Measurements from ENCODE around the gene KIRREL2.
A peak's percentile ranks its signal among the peaks of the same experiment; 100 is the strongest.

Gene KIRREL2

DNA sequence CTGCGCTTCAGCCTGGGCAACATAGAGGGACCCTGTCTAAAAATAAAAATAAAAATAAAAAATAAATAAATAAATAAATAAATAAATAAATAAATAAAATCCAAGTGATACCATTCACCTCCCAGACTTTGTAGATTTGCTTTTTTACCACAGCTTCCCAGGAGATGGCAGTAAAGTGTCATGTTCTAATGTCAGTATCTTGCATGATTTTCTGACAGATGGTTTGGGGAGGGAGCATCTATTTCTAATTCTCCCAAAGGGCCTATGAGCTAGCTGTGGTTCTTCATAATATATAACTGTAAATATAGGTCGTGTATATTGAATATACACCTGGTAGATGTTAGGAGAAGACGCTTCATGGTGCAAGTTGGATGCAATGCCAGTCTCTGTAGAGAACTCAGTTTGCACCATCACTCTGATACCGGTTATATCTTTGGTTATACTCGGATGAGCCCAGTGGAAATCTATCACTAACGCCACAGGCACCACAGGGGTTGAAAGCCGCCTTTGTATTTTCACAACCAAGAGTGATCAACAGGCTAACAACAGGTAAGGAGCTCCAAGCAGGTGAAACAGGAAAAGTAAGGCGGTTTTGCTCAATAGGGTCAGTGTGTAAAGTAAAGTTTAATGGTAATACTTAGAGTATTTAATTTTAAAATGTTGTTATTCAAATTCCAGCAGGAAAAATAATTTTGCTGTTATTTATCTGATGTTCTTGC lies 25.6 kb downstream of the KIRREL2 start (continued):
- TF ChIP-seq ZBTB17 (tag by site-specific recombination; IDR thresholded peaks at IDR 0.05) (no peak), OSR2 (tag by site-specific recombination; IDR thresholded peaks at IDR 0.05) (no peak), ZNF571 (tag by site-specific recombination; IDR thresholded peaks at IDR 0.05) (no peak), ZNF140 (tag by site-specific recombination; IDR thresholded peaks at IDR 0.05) (peak; percentile 100), ZBTB21 (tag by site-specific recombination; IDR thresholded peaks at IDR 0.05) (peak; percentile 96), ZNF335 (tag by site-specific recombination; conservative IDR thresholded peaks at IDR 0.05) (peak; percentile 50; the same call in 1 of the 2 replicates), ZNF311 (tag by site-specific recombination; IDR thresholded peaks at IDR 0.05; ENCODE audit: borderline replicate concordance) (no peak), ZNF138 (tag by site-specific recombination; IDR thresholded peaks at IDR 0.05; ENCODE audit: borderline replicate concordance) (peak; percentile 100), ZNF354C (tag by site-specific recombination; IDR thresholded peaks at IDR 0.05; ENCODE audit: borderline replicate concordance, low read depth) (peak; percentile 100), ZNF404 (tag by site-specific recombination; IDR thresholded peaks at IDR 0.05) (peak; percentile 100), RBAK (tag by site-specific recombination; IDR thresholded peaks at IDR 0.05) (peak; percentile 95), WT1 (tag by site-specific recombination; IDR thresholded peaks at IDR 0.05) (peak; percentile 79), GLIS2 (tag by site-specific recombination; IDR thresholded peaks at IDR 0.05) (no peak), ZNF600 (tag by site-specific recombination; IDR thresholded peaks at IDR 0.05) (no peak), ZNF654 (tag by site-specific recombination; IDR thresholded peaks at IDR 0.05; ENCODE audit: low read depth) (peak; percentile 100), ZFP69B (tag by site-specific recombination; IDR thresholded peaks at IDR 0.05) (no peak), ZNF791 (tag by site-specific recombination; IDR thresholded peaks at IDR 0.05) (peak; percentile 95), ZNF302 (tag by site-specific recombination; IDR thresholded peaks at IDR 0.05; ENCODE audit: low read depth) (peak; percentile 82; the same call in 1 of the 2 replicates)
- TF ChIP-seq, protein P1, sequence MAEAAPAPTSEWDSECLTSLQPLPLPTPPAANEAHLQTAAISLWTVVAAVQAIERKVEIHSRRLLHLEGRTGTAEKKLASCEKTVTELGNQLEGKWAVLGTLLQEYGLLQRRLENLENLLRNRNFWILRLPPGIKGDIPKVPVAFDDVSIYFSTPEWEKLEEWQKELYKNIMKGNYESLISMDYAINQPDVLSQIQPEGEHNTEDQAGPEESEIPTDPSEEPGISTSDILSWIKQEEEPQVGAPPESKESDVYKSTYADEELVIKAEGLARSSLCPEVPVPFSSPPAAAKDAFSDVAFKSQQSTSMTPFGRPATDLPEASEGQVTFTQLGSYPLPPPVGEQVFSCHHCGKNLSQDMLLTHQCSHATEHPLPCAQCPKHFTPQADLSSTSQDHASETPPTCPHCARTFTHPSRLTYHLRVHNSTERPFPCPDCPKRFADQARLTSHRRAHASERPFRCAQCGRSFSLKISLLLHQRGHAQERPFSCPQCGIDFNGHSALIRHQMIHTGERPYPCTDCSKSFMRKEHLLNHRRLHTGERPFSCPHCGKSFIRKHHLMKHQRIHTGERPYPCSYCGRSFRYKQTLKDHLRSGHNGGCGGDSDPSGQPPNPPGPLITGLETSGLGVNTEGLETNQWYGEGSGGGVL (tag by site-specific recombination; IDR thresholded peaks at IDR 0.05): no peak
- TF ChIP-seq, protein P2, sequence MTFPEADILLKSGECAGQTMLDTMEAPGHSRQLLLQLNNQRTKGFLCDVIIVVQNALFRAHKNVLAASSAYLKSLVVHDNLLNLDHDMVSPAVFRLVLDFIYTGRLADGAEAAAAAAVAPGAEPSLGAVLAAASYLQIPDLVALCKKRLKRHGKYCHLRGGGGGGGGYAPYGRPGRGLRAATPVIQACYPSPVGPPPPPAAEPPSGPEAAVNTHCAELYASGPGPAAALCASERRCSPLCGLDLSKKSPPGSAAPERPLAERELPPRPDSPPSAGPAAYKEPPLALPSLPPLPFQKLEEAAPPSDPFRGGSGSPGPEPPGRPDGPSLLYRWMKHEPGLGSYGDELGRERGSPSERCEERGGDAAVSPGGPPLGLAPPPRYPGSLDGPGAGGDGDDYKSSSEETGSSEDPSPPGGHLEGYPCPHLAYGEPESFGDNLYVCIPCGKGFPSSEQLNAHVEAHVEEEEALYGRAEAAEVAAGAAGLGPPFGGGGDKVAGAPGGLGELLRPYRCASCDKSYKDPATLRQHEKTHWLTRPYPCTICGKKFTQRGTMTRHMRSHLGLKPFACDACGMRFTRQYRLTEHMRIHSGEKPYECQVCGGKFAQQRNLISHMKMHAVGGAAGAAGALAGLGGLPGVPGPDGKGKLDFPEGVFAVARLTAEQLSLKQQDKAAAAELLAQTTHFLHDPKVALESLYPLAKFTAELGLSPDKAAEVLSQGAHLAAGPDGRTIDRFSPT (tag by site-specific recombination; IDR thresholded peaks at IDR 0.05): peak; percentile 62
- TF ChIP-seq, protein P3, sequence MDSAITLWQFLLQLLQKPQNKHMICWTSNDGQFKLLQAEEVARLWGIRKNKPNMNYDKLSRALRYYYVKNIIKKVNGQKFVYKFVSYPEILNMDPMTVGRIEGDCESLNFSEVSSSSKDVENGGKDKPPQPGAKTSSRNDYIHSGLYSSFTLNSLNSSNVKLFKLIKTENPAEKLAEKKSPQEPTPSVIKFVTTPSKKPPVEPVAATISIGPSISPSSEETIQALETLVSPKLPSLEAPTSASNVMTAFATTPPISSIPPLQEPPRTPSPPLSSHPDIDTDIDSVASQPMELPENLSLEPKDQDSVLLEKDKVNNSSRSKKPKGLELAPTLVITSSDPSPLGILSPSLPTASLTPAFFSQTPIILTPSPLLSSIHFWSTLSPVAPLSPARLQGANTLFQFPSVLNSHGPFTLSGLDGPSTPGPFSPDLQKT (IDR thresholded peaks at IDR 0.05; ENCODE audit: borderline replicate concordance, low read depth, low read length): no peak
- TF ChIP-seq, protein P4, sequence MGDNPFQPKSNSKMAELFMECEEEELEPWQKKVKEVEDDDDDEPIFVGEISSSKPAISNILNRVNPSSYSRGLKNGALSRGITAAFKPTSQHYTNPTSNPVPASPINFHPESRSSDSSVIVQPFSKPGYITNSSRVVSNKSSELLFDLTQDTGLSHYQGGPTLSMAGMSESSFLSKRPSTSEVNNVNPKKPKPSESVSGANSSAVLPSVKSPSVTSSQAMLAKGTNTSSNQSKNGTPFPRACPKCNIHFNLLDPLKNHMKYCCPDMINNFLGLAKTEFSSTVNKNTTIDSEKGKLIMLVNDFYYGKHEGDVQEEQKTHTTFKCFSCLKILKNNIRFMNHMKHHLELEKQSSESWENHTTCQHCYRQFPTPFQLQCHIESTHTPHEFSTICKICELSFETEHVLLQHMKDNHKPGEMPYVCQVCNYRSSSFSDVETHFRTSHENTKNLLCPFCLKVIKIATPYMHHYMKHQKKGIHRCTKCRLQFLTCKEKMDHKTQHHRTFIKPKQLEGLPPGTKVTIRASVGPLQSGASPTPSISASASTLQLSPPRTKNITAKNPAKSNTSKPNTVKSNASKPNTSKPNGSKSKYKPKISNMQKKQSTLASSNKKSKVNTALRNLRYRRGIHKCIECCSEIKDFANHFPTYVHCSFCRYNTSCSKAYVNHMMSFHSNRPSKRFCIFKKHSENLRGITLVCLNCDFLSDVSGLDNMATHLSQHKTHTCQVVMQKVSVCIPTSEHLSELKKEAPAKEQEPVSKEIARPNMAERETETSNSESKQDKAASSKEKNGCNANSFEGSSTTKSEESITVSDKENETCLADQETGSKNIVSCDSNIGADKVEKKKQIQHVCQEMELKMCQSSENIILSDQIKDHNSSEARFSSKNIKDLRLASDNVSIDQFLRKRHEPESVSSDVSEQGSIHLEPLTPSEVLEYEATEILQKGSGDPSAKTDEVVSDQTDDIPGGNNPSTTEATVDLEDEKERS (tag by site-specific recombination; IDR thresholded peaks at IDR 0.05): peak; percentile 40; the same call in 1 of the 2 replicates
- TF ChIP-seq, protein P5, sequence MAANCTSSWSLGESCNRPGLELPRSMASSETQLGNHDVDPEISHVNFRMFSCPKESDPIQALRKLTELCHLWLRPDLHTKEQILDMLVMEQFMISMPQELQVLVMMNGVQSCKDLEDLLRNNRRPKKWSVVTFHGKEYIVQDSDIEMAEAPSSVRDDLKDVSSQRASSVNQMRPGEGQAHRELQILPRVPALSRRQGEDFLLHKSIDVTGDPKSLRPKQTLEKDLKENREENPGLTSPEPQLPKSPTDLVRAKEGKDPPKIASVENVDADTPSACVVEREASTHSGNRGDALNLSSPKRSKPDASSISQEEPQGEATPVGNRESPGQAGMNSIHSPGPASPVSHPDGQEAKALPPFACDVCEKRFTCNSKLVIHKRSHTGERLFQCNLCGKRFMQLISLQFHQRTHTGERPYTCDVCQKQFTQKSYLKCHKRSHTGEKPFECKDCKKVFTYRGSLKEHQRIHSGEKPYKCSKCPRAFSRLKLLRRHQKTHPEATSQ (tag by site-specific recombination; IDR thresholded peaks at IDR 0.05): no peak
- TF ChIP-seq, protein P6, sequence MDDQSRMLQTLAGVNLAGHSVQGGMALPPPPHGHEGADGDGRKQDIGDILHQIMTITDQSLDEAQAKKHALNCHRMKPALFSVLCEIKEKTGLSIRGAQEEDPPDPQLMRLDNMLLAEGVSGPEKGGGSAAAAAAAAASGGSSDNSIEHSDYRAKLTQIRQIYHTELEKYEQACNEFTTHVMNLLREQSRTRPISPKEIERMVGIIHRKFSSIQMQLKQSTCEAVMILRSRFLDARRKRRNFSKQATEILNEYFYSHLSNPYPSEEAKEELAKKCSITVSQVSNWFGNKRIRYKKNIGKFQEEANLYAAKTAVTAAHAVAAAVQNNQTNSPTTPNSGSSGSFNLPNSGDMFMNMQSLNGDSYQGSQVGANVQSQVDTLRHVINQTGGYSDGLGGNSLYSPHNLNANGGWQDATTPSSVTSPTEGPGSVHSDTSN (CRISPR knock-in tag; IDR thresholded peaks at IDR 0.05): no peak
- TF ChIP-seq, protein P7, sequence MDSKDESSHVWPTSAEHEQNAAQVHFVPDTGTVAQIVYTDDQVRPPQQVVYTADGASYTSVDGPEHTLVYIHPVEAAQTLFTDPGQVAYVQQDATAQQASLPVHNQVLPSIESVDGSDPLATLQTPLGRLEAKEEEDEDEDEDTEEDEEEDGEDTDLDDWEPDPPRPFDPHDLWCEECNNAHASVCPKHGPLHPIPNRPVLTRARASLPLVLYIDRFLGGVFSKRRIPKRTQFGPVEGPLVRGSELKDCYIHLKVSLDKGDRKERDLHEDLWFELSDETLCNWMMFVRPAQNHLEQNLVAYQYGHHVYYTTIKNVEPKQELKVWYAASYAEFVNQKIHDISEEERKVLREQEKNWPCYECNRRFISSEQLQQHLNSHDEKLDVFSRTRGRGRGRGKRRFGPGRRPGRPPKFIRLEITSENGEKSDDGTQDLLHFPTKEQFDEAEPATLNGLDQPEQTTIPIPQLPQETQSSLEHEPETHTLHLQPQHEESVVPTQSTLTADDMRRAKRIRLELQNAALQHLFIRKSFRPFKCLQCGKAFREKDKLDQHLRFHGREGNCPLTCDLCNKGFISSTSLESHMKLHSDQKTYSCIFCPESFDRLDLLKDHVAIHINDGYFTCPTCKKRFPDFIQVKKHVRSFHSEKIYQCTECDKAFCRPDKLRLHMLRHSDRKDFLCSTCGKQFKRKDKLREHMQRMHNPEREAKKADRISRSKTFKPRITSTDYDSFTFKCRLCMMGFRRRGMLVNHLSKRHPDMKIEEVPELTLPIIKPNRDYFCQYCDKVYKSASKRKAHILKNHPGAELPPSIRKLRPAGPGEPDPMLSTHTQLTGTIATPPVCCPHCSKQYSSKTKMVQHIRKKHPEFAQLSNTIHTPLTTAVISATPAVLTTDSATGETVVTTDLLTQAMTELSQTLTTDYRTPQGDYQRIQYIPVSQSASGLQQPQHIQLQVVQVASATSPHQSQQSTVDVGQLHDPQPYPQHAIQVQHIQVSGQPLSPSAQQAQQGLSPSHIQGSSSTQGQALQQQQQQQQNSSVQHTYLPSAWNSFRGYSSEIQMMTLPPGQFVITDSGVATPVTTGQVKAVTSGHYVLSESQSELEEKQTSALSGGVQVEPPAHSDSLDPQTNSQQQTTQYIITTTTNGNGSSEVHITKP (tag by site-specific recombination; IDR thresholded peaks at IDR 0.05): peak; percentile 58; the same call in 1 of the 2 replicates

Data from HEK293 (cell line).